Neural cell (in vitro differentiated cells): ENCODE data around the gene SCAMP5. TPM values are rescaled to one million over a fixed set of nuclear protein-coding genes. Genes with fewer than 3 reads are reported as not detected.

ENCODE experiments used
- H2AFZ ChIP-seq: fragments of 200-600, 300-800 bp; sonication (generic), shearing (Covaris generic); 2 replicates; pipeline ENCODE4 v1.6.0; 2014; ENCODE audit warnings: low read depth, mild to moderate bottlenecking, antibody characterized with exemption, low read length, moderate library complexity
- H3F3A ChIP-seq: fragments of 200-600 bp; shearing (Covaris generic); 2 replicates; pipeline ENCODE4 v1.6.1; 2016; ENCODE audit warnings: mild to moderate bottlenecking, moderate library complexity, mixed read lengths, antibody characterized with exemption, low read length; ENCODE audit not compliant: insufficient read depth, poor library complexity, severe bottlenecking
- H3K27ac ChIP-seq: fragments of 200-600, 300-800 bp; sonication (generic), shearing (Covaris generic); 2 replicates; pipeline ENCODE4 v1.5.1; 2014; ENCODE audit warnings: mild to moderate bottlenecking, low read length, moderate library complexity
- H3K27me3 ChIP-seq: fragments of 300-800, 200-600 bp; sonication (generic), shearing (Covaris generic); 2 replicates; pipeline ENCODE4 v1.6.0; 2014; ENCODE audit warnings: mild to moderate bottlenecking, low read depth, low read length, moderate library complexity; ENCODE audit not compliant: insufficient read depth
- H3K36me3 ChIP-seq: fragments of 300-800, 200-600 bp; sonication (generic), shearing (Covaris generic); 2 replicates; pipeline ENCODE4 v1.5.1; 2014; ENCODE audit warnings: mild to moderate bottlenecking, antibody characterized with exemption, low read length, moderate library complexity; ENCODE audit not compliant: insufficient read depth
- H3K4me2 ChIP-seq: fragments of 300-800, 200-600 bp; sonication (generic), shearing (Covaris generic); 2 replicates; pipeline ENCODE4 v1.6.0; 2014; ENCODE audit warnings: mild to moderate bottlenecking, low read length
- H3K4me3 ChIP-seq: fragments of 300-800, 200-600 bp; sonication (generic), shearing (Covaris generic); 2 replicates; pipeline ENCODE4 v1.5.1; 2014; ENCODE audit warnings: mild to moderate bottlenecking, low read length, moderate library complexity
- H3K79me2 ChIP-seq: fragments of 200-600 bp; shearing (Covaris generic); replicated peaks from 2 replicates; pipeline ENCODE4 v1.6.0; 2014; ENCODE audit warnings: mild to moderate bottlenecking, low read length, moderate library complexity; ENCODE audit not compliant: insufficient read depth
- H3K9ac ChIP-seq: fragments of 300-800, 200-600 bp; sonication (generic), shearing (Covaris generic); 2 replicates; pipeline ENCODE4 v1.6.1; 2016; ENCODE audit warnings: mild to moderate bottlenecking, low read length, mixed read lengths
- H3K9me2 ChIP-seq: fragments of 200-600 bp; shearing (Covaris generic); 2 replicates; pipeline ENCODE4 v1.6.1; 2016; ENCODE audit warnings: mild to moderate bottlenecking, low read length, mixed read lengths; ENCODE audit not compliant: insufficient read depth
- H3K9me3 ChIP-seq: fragments of 200-600, 300-800 bp; sonication (generic), shearing (Covaris generic); 2 replicates; pipeline ENCODE4 v1.6.1; 2016; ENCODE audit warnings: mild to moderate bottlenecking, mixed run types, low read length, moderate library complexity, mixed read lengths
- H4K20me1 ChIP-seq: fragments of 200-600 bp; shearing (Covaris generic); 2 replicates; pipeline ENCODE4 v1.6.1; 2016; ENCODE audit warnings: mild to moderate bottlenecking, mixed run types; ENCODE audit not compliant: insufficient read depth
- CTCF ChIP-seq: fragments of 450-650 bp; IDR thresholded peaks from 2 replicates; pipeline ENCODE4 v1.5.1; 2014; ENCODE audit warnings: antibody characterized with exemption, mild to moderate bottlenecking, moderate library complexity; ENCODE audit not compliant: poor library complexity, severe bottlenecking
- EP300 ChIP-seq: fragments of 450-650 bp; conservative IDR thresholded peaks from 2 replicates; pipeline ENCODE4 v1.6.1; 2014; ENCODE audit warnings: antibody characterized with exemption, mild to moderate bottlenecking, moderate library complexity; ENCODE audit not compliant: poor library complexity, severe bottlenecking
- EZH2 ChIP-seq: fragments of 200-600, 300-800 bp; shearing (Covaris generic), sonication (generic); IDR thresholded peaks from 2 replicates; pipeline ENCODE4 v1.6.1; 2014; ENCODE audit warnings: antibody characterized with exemption, low read length, borderline replicate concordance, mild to moderate bottlenecking; ENCODE audit not compliant: insufficient read depth, poor library complexity, severe bottlenecking
- MXI1 ChIP-seq: fragments of 450-650 bp; conservative IDR thresholded peaks from 2 replicates; pipeline ENCODE4 v1.6.1; 2014; ENCODE audit warnings: antibody characterized with exemption, mild to moderate bottlenecking; ENCODE audit not compliant: poor library complexity, severe bottlenecking
- POLR2AphosphoS5 ChIP-seq: IDR thresholded peaks from 2 replicates; pipeline ENCODE4 v1.6.1; 2012
- RAD21 ChIP-seq: fragments of 450-650 bp; conservative IDR thresholded peaks from 2 replicates; pipeline ENCODE4 v1.6.1; 2014; ENCODE audit warnings: antibody characterized with exemption, mild to moderate bottlenecking, moderate library complexity
- REST ChIP-seq: IDR thresholded peaks from 2 replicates; pipeline ENCODE4 v1.6.1; 2012; ENCODE audit warnings: borderline replicate concordance
- SMC3 ChIP-seq: fragments of 450-650 bp; conservative IDR thresholded peaks from 2 replicates; pipeline ENCODE4 v1.6.1; 2014; ENCODE audit warnings: antibody characterized with exemption, mild to moderate bottlenecking, moderate library complexity; ENCODE audit not compliant: poor library complexity
- TAF1 ChIP-seq: IDR thresholded peaks from 2 replicates; pipeline ENCODE4 v1.6.1; 2012; ENCODE audit warnings: low read depth
- polyA plus RNA-seq: library from polyadenylated mRNA; depleted of rRNA; stranded (reverse); fragments of >200 nt; gene quantifications from 2 replicates; pipeline ENCODE4 v1.2.3, GENCODE V29; 2014
- small RNA-seq, 3 experiments: library from RNA; depleted of rRNA; stranded (forward); fragments of <200 nt; gene quantifications; one replicate each; pipeline ENCODE3, GENCODE V24; 2012

Gene SCAMP5
- polyA plus RNA-seq, 1 donor from 2014 or later: 92.5 TPM

- Histone ChIP-seq H3K9me3 (no peaks in the 10 kb centered on the region), H3K36me3 (no peaks in the 10 kb centered on the region), H3K9ac (no peak overlapping the region), H3F3A (no peaks in the 10 kb centered on the region), H3K79me2 (no peaks in the 10 kb centered on the region), H3K4me3 (no peak overlapping the region), H4K20me1 (no peaks in the 10 kb centered on the region), H3K9me2 (no peaks in the 10 kb centered on the region), H2AFZ (no peak overlapping the region), H3K27me3 (no peaks in the 10 kb centered on the region), H3K27ac (no peak overlapping the region), H3K4me2 (no peak overlapping the region)
- TF ChIP-seq MXI1 (no peak), RAD21 (no peak), CTCF (no peak), POLR2AphosphoS5 (no peak), TAF1 (no peak), REST (no peak), EP300 (no peak), SMC3 (no peak), EZH2 (no peak)
Observed at GRCh38 chr15:75070674-75071073, 75.3 kb downstream of the SCAMP5 start.

Small RNAs within 50 kb of the gene (small RNA-seq; reads per million reads assigned to genes)
- gene AC015720.1 (0 reads per million in 3 experiments), gene RF00019 (0 to 1.2 (median 0) reads per million in 3 experiments)

Other genes with a start within 250 kb of the SCAMP5 start
- gene CYP1A2, start 246.7 kb upstream of the SCAMP5 start, polyA plus RNA-seq: not detected in 2 replicates
- gene CSK, start 213.5 kb upstream of the SCAMP5 start, polyA plus RNA-seq: 40.5 and 45.5 TPM in 2 replicates
- gene LMAN1L, start 182.7 kb upstream of the SCAMP5 start, polyA plus RNA-seq: 0.18 TPM in 1 of 2 replicates, not detected in the other
- 0.27 and 0.66 TPM in 2 replicates for gene CPLX3, start 168.9 kb upstream of the SCAMP5 start, polyA plus RNA-seq
- gene ULK3, start 152.4 kb upstream of the SCAMP5 start, polyA plus RNA-seq: 193 and 212 TPM in 2 replicates
- gene SCAMP2, start 122.2 kb upstream of the SCAMP5 start, polyA plus RNA-seq: 4.5 and 10.9 TPM in 2 replicates
- 80.3 and 88.0 TPM in 2 replicates for gene MPI, start 105.5 kb upstream of the SCAMP5 start, polyA plus RNA-seq
- gene FAM219B, start 88.7 kb upstream of the SCAMP5 start, polyA plus RNA-seq: 250 and 293 TPM in 2 replicates
- 132 and 155 TPM in 2 replicates for gene COX5A, start 57.5 kb upstream of the SCAMP5 start, polyA plus RNA-seq
- gene RPP25, start 38.8 kb upstream of the SCAMP5 start, polyA plus RNA-seq: 2.8 and 4.5 TPM in 2 replicates
- gene PPCDC, start 28.0 kb downstream of the SCAMP5 start, polyA plus RNA-seq: 9.0 and 13.6 TPM in 2 replicates
- gene C15orf39, start 206.3 kb downstream of the SCAMP5 start, polyA plus RNA-seq: 0.44 TPM in 1 of 2 replicates, not detected in the other